Left forelimb (tissue), 1 donor: ENCODE data around the gene ZNF500.
A peak's percentile ranks its signal among the peaks of the same experiment; 100 is the strongest.
"Not testable (repeated sequence)": the region's sequence is repeated elsewhere in the genome, so short reads cannot be mapped to it uniquely, and the experiment has no call there.

Experiments
- DNase-seq: peaks from one replicate; pipeline ENCODE4 v3.0.0-alpha.2; 2018; ENCODE audit warnings: low spot score

The ZNF500 gene

DNA sequence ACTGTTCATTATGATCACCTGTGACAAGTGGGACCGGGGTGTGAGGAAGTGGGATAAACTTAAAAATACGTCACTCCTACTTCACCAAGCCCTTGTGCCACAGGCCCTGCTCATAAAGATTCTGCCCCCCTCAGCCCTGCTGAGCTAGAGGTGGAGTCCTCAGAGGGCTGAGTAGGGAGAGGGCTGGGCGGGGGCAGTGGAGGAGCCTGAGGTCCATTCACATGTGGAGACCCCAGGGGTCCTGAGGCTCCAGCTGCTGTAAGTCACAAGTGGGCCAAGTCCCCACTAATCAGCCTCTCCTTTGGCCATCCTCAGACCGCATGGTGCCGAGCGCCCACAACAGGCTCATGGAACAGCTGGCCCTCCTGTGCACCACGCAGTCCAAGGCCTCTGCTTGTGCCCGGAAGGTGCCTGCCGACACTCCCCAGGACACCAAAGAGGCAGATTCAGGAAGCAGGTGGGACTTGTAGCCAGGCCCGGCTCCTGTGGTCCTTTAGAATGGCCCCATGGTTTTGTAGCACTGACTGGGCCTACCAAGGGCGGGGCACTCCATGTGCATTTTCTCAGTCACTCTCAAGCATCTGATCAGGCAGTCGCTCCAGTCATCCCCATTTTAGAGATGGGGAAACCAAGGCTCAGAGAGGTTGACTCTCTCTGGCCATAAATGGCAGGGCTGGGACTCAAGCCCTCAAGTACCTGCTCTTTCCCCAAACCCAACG, 22.2 kb downstream of the ZNF500 start:
- no peak for DNase-seq

- DNase-seq: no peak
These were observed 23.6 kb downstream of the ZNF500 start for GRCh38 chr16:4743226-4743878.

- not testable (repeated sequence) for DNase-seq
These were observed 28.6 kb downstream of the ZNF500 start for GRCh38 chr16:4738370-4738769.

DNA sequence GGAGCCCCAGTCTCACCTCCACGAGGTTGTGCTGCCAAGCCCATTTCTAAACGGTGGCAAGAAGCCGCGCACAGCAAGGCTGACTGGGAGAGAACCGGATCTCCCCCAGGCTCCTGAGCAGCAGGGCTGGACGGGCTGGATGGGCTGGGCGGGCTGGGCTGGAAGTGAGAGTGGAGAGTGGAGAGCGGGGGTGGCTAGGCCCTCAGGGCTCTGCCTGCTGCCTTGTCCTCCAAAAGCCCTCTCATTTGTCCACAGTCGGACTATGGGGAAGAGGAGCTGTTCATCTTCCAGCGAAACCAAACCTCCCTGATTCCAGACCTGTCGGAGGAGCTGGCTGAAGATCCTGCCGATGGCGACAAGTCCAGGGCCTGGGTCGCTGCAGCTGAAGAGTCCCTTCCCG, 29.4 kb downstream of the ZNF500 start:
- no peak for DNase-seq

- DNase-seq: no peak
These were observed 30.4 kb downstream of the ZNF500 start for GRCh38 chr16:4736546-4736945.

- peak; percentile 93 for DNase-seq
These were observed 32.0 kb downstream of the ZNF500 start for GRCh38 chr16:4734730-4735535.

DNA sequence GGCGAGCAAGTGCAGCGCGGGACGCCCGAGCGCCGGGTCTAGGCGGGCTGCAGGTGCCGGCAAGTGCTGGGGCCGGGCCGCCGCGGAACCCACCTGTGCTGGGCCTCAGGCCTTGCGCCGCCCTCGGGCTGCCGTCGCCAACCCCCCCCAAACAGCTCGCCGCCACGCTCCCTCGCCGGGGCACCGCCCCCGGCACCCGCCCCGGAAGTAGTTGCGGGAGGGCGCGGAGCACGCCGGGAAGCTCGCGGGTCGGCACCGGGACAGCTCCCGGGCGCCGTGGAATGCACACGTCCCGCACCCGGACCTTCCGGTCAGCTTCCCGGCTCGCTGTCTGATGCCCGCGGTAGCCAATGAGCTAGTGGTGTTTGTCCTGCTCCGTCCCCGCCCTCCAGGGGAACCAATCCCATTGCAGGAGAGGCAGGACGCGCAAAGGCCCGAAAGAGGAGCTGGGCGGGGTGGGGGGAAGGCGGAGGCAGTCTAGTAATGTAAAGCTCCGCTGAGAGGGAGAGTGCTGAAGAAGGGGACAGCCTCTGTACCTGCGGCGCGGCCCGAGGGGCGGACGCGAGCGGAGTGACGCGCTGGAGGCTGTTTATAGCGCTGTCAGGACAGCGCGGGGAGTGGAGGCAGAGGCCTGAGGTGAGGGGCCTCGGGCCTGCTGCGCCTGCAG, 32.8 kb downstream of the ZNF500 start, which contains the start of the genes ANKS3 and DNAAF8:
Gene ANKS3 (minus strand): TSS at position 209 of the 667 bp plus-strand sequence. CDS start 4,122 bp downstream, outside the sequence.
Gene DNAAF8 (plus strand): TSS at position 475 of the 667 bp plus-strand sequence. CDS start 1,978 bp downstream, outside the sequence.
- DNase-seq: peak; percentile 94

DNA sequence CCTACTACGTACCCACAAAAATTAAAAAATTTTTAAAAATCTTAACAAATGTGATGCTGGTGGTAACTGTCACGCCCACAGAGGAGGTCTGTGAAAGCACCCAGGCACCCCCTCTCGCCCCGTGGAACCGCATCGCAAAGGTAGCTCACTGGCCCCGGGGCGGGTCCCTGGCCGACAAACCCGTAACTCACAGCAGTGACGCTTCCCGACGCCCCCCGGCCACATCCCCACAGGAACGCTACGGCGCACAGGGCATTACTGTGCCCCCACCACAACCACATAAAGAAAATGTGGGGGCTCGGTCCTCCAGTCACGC, 33.3 kb downstream of the ZNF500 start:
- no peak for DNase-seq

- DNase-seq: no peak
These were observed 33.7 kb downstream of the ZNF500 start for GRCh38 chr16:4733211-4733742.

DNA sequence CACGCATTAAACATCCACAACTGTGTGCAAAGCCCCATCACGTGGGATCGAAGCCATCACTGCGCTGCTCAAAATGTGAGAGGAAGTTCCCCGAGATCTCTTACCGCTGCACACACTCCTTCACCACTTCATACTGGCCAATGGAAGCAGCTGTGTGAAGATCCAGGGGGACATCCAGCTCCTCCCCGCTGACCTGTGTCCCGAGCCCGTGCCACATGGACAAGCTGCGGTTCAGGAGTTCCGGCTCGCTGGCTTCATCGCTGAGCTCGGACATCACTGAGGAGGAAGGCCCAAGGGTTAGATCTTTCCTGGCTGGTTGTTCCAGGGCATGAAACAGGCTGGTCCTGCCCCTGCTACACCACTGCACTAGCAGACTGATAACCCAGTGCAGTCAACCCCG, 37.1 kb downstream of the ZNF500 start:
- DNase-seq: no peak

DNA sequence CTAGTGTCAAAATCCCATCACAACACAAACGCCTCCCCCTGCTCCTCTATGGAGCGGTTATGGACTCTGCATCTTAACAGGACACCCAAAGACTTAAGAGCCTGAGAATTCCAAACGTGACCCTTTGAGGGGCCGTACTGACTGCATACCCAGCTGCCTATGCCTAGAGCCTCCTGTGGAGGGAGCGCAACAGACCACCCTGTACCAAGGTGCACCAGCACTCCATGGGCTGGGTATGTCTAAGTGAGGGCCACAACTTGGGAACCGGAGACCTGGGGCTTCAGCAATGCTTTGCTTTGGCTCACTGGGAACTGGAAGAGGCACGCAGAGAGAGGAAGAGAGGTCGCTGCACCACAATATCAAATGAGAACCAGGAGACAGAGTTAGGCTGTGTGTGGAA, 38.3 kb downstream of the ZNF500 start:
- DNase-seq: no peak

GRCh38 chr16:4726616-4727015, 40.3 kb downstream of the ZNF500 start:
- no peak for DNase-seq

DNA sequence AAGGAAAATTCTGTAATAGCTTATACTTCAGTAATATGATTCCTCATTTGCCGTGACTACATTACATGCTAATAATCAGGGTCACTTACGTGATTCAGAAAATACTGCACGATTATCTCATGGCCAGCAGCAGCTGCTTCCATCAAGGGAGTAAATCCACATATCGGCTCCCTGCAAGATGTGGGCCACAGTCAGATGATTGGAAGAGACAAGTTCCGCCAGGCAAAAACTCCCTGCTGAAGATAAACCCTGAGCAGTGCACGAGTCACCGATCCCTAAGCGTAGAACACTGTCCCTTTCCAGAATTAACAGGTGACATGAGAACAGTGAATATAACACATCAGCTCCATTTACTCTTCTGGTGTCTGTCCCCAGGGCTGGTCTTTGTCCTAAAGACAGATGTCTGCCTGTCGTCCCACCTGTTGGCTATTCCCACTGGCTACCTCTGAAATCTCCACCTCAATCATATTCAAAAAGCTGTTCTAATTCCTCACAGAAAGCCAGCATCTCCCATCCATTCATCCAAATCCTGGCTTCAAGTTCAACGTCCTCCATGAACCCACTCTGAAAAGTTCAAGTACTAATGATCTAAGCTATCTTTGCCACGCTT, 42.2 kb downstream of the ZNF500 start:
- no peak for DNase-seq

- no peak for DNase-seq
These were observed 43.7 kb downstream of the ZNF500 start for GRCh38 chr16:4723071-4723767.

- no peak for DNase-seq
These were observed 48.5 kb downstream of the ZNF500 start for GRCh38 chr16:4718466-4718865.

DNA sequence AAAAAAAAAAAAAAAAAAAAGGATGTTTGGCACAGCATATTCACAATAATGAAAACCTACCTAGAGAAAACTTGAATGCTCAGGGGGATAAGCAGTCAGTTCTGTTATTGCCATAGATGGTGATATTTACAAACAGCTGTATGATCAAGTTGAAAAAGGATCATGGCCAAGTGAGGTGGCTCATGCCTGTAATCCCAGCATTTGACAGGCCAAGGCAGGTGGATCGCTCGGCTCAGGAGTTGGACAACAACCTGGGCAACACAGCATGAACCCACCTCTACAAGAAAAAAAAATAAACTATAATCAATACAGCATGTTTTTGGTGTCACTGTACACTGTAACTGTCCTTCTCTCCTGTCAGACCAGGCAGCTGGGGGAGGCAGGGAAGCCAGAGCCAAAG, 52.0 kb downstream of the ZNF500 start:
- no peak for DNase-seq

- no peak for DNase-seq
These were observed 53.1 kb downstream of the ZNF500 start for GRCh38 chr16:4713663-4714501.

- DNase-seq: no peak
These were observed 57.5 kb downstream of the ZNF500 start for GRCh38 chr16:4709481-4709880.

- no peak for DNase-seq
These were observed 60.1 kb downstream of the ZNF500 start for GRCh38 chr16:4706871-4707270.

DNA sequence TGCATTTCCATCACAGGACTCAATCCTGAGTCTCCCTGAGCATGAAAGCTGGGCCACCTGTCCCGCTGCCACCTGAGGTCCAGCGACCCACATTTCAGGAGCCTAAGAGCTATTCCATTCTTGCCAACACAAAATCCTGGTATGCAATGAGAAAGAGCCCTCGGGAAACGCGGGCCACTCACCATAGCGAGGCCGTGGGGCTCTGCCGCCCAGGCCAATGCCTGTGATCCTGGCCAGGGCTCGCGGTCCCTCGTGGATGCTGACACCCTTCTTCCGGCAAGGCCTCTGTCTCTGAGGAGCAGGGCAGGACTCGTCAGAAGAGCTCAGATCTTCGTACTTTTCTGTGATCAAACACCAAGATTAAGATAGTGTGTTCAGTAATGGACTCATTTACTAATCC, 62.0 kb downstream of the ZNF500 start:
- DNase-seq: no peak
